GM12878 (cell line): Measurements from ENCODE around the gene RYR2. TPM values are rescaled to one million over a fixed set of nuclear protein-coding genes. Genes with fewer than 3 reads are reported as not detected.

Experiments used
- ATAC-seq: fragments of 200-7000 bp; cut with Tn5 transposase; 3 replicates; pipeline ENCODE4 v1.9.1; 2020; ENCODE audit warnings: mild to moderate bottlenecking, moderate library complexity
- BruUV-seq: library from RNA; stranded (reverse); fragments of 400-500 nt; replicated peaks from 2 replicates; lab custom pipeline; 2021; lab: Mats Ljungman, UMichigan
- CTCF ChIA-PET: fragments of 300-600 bp; sonication (Branson Sonifier 250); formaldehyde crosslinking; extraction: SDS; loops from one replicate; lab custom pipeline; 2021; ENCODE audit warnings: inconsistent platforms; lab: Yijun Ruan, JAX
- POLR2A ChIA-PET: fragments of 350-600 bp; formaldehyde crosslinking; extraction: SDS; loops from one replicate; lab custom pipeline; 2021; ENCODE audit warnings: inconsistent platforms; lab: Charles Lee
- RAD21 ChIA-PET: fragments of 300-600 bp; sonication (Branson Sonifier 250); formaldehyde crosslinking; loops from one replicate; lab custom pipeline; 2023; ENCODE audit warnings: antibody characterized with exemption; ENCODE audit not compliant: unreplicated experiment; lab: Charles Lee
- SMC1A ChIA-PET: fragments of 300-600 bp; sonication (Branson Sonifier 250); formaldehyde crosslinking; loops from one replicate; lab custom pipeline; 2023; ENCODE audit not compliant: unreplicated experiment, uncharacterized antibody; lab: Charles Lee
- DNase-seq: peaks from one replicate; pipeline ENCODE4 v3.0.0-alpha.2; 2011; ENCODE audit warnings: low read depth, low spot score
- FAIRE-seq: peaks from 3 replicates; lab custom pipeline; 2011; peaks lifted over from hg19 to GRCh38; lab: Jason Lieb, UNC
- H2AFZ ChIP-seq: 2 replicates; pipeline ENCODE4 v1.6.0; 2011; ENCODE audit warnings: low read depth, low read length, control low read depth; ENCODE audit not compliant: control insufficient read depth
- H3K27ac ChIP-seq: 2 replicates; pipeline ENCODE4 v1.5.1; 2011; ENCODE audit warnings: control low read depth; ENCODE audit not compliant: control insufficient read depth, insufficient read depth
- H3K27me3 ChIP-seq, 2 experiments: replicated peaks in 1 of 2; 2 replicates each; pipeline versions ENCODE4 v1.6.0 to v1.6.1; 2011; ENCODE audit warnings: low read length in 1 of 2; ENCODE audit not compliant: control insufficient read depth in 2 of 2, insufficient read depth in 2 of 2
- H3K36me3 ChIP-seq, 2 experiments: 2 replicates each; pipeline ENCODE4 v1.5.1; 2011; ENCODE audit warnings: low read length in 1 of 2; ENCODE audit not compliant: control insufficient read depth in 2 of 2, insufficient read depth in 2 of 2
- H3K4me1 ChIP-seq: 2 replicates; pipeline ENCODE4 v1.6.1; 2011; ENCODE audit warnings: mild to moderate bottlenecking, low read length, moderate library complexity, mixed read lengths; ENCODE audit not compliant: control insufficient read depth, insufficient read depth
- H3K4me2 ChIP-seq: 2 replicates; pipeline ENCODE4 v1.6.0; 2011; ENCODE audit warnings: control low read depth; ENCODE audit not compliant: control insufficient read depth, insufficient read depth
- H3K4me3 ChIP-seq: fragments of 200-600 bp; sonication (generic); 2 replicates; pipeline ENCODE4 v1.5.1; 2016
- H3K79me2 ChIP-seq: 2 replicates; pipeline ENCODE4 v1.6.0; 2011; ENCODE audit warnings: low read length; ENCODE audit not compliant: control insufficient read depth, insufficient read depth
- H3K9ac ChIP-seq: 2 replicates; pipeline ENCODE4 v1.8.0; 2011; ENCODE audit warnings: low read length, control low read depth, mixed read lengths; ENCODE audit not compliant: control insufficient read depth, insufficient read depth
- H3K9me3 ChIP-seq: replicated peaks from 3 replicates; pipeline ENCODE4 v1.5.1; 2011; ENCODE audit warnings: mild to moderate bottlenecking, low read length; ENCODE audit not compliant: control insufficient read depth, insufficient read depth
- H4K20me1 ChIP-seq: 2 replicates; pipeline ENCODE4 v1.6.0; 2011; ENCODE audit not compliant: control insufficient read depth, insufficient read depth
- BRCA1 ChIP-seq: IDR thresholded peaks from 2 replicates; pipeline ENCODE4 v1.6.1; 2011; ENCODE audit warnings: low read depth, low read length, improper control_type of control experiment
- CBFB ChIP-seq: IDR thresholded peaks from 2 replicates; pipeline ENCODE4 v1.6.1; 2016; ENCODE audit warnings: antibody characterized with exemption, low read depth
- CHD1 ChIP-seq: IDR thresholded peaks from 2 replicates; pipeline ENCODE4 v1.6.1; 2012; ENCODE audit warnings: low read depth, low read length, improper control_type of control experiment
- CTCF ChIP-seq, 3 experiments: IDR thresholded peaks in 2 of 3; conservative IDR thresholded peaks in 1 of 3; 2 replicates each; pipeline ENCODE4 v1.5.1; 2011; ENCODE audit warnings: low read depth in 3 of 3, low read length in 3 of 3, mild to moderate bottlenecking in 3 of 3, control low read depth in 2 of 3, moderate library complexity in 2 of 3, inconsistent platforms in 1 of 3, mixed read lengths in 1 of 3; ENCODE audit not compliant: control insufficient read depth in 2 of 3, insufficient read depth in 1 of 3; ENCODE audit errors: extremely low read depth in 1 of 3
- GABPA ChIP-seq: IDR thresholded peaks from 2 replicates; pipeline ENCODE4 v1.6.1; 2014; ENCODE audit warnings: antibody characterized with exemption, low read depth, mild to moderate bottlenecking, inconsistent platforms
- PAX8 ChIP-seq: fragments of 450-650 bp; IDR thresholded peaks from 2 replicates; pipeline ENCODE4 v1.6.1; 2017; ENCODE audit warnings: mild to moderate bottlenecking, moderate library complexity
- ZNF24 ChIP-seq: fragments of 450-650 bp; IDR thresholded peaks from 2 replicates; pipeline ENCODE4 v1.6.1; 2017; ENCODE audit warnings: antibody characterized with exemption, mild to moderate bottlenecking
- ZNF592 ChIP-seq: fragments of 450-650 bp; IDR thresholded peaks from 2 replicates; pipeline ENCODE4 v1.6.1; 2017; ENCODE audit warnings: mild to moderate bottlenecking, moderate library complexity
- WGBS: methylation state at CpG from one replicate; pipeline ENCODE4 v1.1.6; 2016; ENCODE audit warnings: low lambda C conversion rate; ENCODE audit not compliant: insufficient replicate concordance, insufficient coverage; ENCODE audit errors: missing lambda C conversion rate; 5-methylcytosine and 5-hydroxymethylcytosine counted together
- in situ Hi-C: fragments of 300-500 bp; cut with MboI; formaldehyde crosslinking; loops from 9 replicates; pipeline ENCODE4 v1.14.3; 2018; ENCODE audit warnings: mixed read lengths
- intact Hi-C: fragments of 100-400 bp; cut with micrococcal nuclease; formaldehyde crosslinking; loops from one replicate; pipeline ENCODE4 v1.14.2; 2022; ENCODE audit not compliant: unreplicated experiment
- polyA plus RNA-seq, 11 experiments: library from polyadenylated mRNA; depleted of rRNA in 4 of 11; unstranded in 6 of 11; stranded (reverse) in 5 of 11; fragments of >200 nt; fragmentation: Nextera tagmentation in 4 of 11; fragmentation: Illumina TruSeq in 1 of 11; extraction: Ambion mirVana in 4 of 11; extraction: Trizol in 1 of 11; gene quantifications; 1 replicate in 1 of 11; 2 replicates in 10 of 11; pipeline versions ENCODE4 v1.2.1 to v1.2.3, GENCODE V29; 2011 to 2016; ENCODE audit warnings: inconsistent platforms in 2 of 11, missing spikeins in 2 of 11, low read depth in 1 of 11
- total RNA-seq, 4 experiments: library from RNA; depleted of rRNA in 3 of 4; stranded (reverse); fragments of >200 nt in 3 of 4; fragmentation: Illumina TruSeq in 1 of 4; extraction: Trizol in 1 of 4; gene quantifications; 2 replicates each; pipeline versions ENCODE4 v1.2.1 to v1.2.3, GENCODE V29; 2013 to 2021
- TF ChIP-seq, protein P1 (sequence below): IDR thresholded peaks from 2 replicates; pipeline ENCODE4 v1.6.1; 2012; ENCODE audit warnings: low read depth, low read length, improper control_type of control experiment
- TF ChIP-seq, protein P2 (sequence below): fragments of 450-650 bp; IDR thresholded peaks from 2 replicates; pipeline ENCODE4 v1.6.1; 2017; ENCODE audit warnings: borderline replicate concordance

Gene RYR2
- total and polyA plus RNA-seq, 10 of the 15 experiments (the other 5 are each of a cell fraction or from before 2014, with no cell fraction given) = 0.01 to 0.04 TPM; not detected in 8

DNA sequence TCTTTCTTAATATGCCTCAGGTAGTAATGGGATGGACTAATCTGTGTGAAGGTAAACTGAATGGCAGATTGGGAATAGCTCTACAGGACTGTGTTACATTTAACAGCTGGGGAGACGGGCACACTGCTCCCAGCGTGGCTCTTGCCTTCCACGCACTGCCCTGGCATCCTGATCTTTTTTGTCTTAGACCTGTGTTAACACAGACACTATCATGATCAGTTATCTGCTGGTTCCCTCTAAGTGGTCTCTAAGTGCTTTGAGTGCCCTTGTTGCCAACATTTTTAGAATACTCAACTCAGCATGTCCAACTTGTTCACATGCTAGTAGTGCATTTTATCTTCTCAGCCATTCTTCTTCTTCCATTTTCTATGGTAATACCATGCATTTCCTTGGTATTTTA lies 208.1 kb downstream of the RYR2 start:
- 37% methylated on average over 3 of the region's 3 CpGs for WGBS
- ChIA-PET CTCF (interaction anchor here (0.5 kb wide), 1 partner anchor 375 kb away, joined by 3 read pairs; no protein-coding TSS in a partner anchor), POLR2A (no interaction called here), RAD21 (no interaction called here), SMC1A (no interaction called here)
- no TSS peak for BruUV-seq
- FAIRE-seq (no peak), DNase-seq (no peak), ATAC-seq (no peak)
- in situ Hi-C loops (no loop called here), intact Hi-C loops (no loop called here)
- Histone ChIP-seq H3K4me1 (no peaks in the 10 kb centered on the region), H3K9ac (no peak overlapping the region), H4K20me1 (no peaks in the 10 kb centered on the region), H3K79me2 (no peaks in the 10 kb centered on the region), H2AFZ (no peak overlapping the region), H3K27me3 (no peaks in the 10 kb centered on the region), H3K36me3 (no peaks in the 10 kb centered on the region), H3K4me2 (no peak overlapping the region), H3K27ac (no peak overlapping the region), H3K4me3 (no peak overlapping the region), H3K9me3 (no peaks in the 10 kb centered on the region)
- TF ChIP-seq, protein P1, sequence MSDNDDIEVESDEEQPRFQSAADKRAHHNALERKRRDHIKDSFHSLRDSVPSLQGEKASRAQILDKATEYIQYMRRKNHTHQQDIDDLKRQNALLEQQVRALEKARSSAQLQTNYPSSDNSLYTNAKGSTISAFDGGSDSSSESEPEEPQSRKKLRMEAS = no peak
- no peak for TF ChIP-seq CTCF (IDR thresholded peaks at IDR 0.05 in 2 of 3, conservative IDR thresholded peaks at IDR 0.05 in 1 of 3; ENCODE audit: control insufficient read depth in 2 of 3, extremely low read depth in 1 of 3, insufficient read depth in 1 of 3, low read depth in 3 of 3, low read length in 3 of 3)
- no peak for TF ChIP-seq CHD1
- TF ChIP-seq GABPA = no peak
- no peak for TF ChIP-seq ZNF24

DNA sequence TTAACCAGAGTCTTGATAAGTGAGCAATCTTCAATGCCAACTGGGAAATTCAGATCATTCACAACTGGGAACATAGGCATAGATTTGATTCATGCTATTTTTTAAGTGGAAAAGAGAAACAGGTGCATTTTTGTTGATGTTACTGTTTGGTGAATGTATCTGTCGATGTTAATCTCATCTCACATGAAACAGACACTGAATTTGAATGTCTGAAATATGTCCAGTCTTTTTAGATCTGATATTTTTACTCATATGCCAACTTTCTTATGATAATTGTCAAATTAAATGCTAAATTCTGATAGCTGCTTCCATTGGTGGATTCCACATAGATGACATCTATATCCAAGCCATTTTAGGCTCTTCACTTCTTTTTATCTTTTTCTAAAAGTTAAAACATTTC lies 213.1 kb downstream of the RYR2 start:
- no peak overlapping the region for H3K4me3 ChIP-seq
- no peaks in the 10 kb centered on the region for H3K79me2 ChIP-seq
- ChIA-PET POLR2A (no interaction called here), SMC1A (interaction anchor here (0.6 kb wide), 1 partner anchor 19 kb away, joined by 3 read pairs; no protein-coding TSS in a partner anchor), RAD21 (no interaction called here), CTCF (no interaction called here)
- FAIRE-seq = no peak
- H3K27ac ChIP-seq = no peak overlapping the region
- 0% methylated on average over 1 of the region's 1 CpG for whole genome bisulfite sequencing
- BruUV-seq = no TSS peak
- intact Hi-C loops = no loop called here
- no peaks in the 10 kb centered on the region for H3K36me3 ChIP-seq
- H3K9ac ChIP-seq = no peak overlapping the region
- H4K20me1 ChIP-seq = no peaks in the 10 kb centered on the region
- H3K9me3 ChIP-seq = no peaks in the 10 kb centered on the region
- DNase-seq = no peak
- ATAC-seq = no peak
- in situ Hi-C loops = no loop called here
- no peak overlapping the region for H3K4me2 ChIP-seq
- H2AFZ ChIP-seq = no peak overlapping the region
- no peaks in the 10 kb centered on the region for H3K27me3 ChIP-seq
- no peaks in the 10 kb centered on the region for H3K4me1 ChIP-seq
- TF ChIP-seq CBFB (no peak), ZNF592 (no peak), BRCA1 (no peak), PAX8 (no peak)
- TF ChIP-seq, protein P2, sequence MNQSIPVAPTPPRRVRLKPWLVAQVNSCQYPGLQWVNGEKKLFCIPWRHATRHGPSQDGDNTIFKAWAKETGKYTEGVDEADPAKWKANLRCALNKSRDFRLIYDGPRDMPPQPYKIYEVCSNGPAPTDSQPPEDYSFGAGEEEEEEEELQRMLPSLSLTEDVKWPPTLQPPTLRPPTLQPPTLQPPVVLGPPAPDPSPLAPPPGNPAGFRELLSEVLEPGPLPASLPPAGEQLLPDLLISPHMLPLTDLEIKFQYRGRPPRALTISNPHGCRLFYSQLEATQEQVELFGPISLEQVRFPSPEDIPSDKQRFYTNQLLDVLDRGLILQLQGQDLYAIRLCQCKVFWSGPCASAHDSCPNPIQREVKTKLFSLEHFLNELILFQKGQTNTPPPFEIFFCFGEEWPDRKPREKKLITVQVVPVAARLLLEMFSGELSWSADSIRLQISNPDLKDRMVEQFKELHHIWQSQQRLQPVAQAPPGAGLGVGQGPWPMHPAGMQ = no peak
